Measurements from ENCODE around the gene TRIM72.

GRCh38 chr16:31196324-31197088 is 17.4 kb upstream of the TRIM72 start:
- no peak for TF ChIP-seq CTCF (IDR thresholded peaks at IDR 0.05)
- TF ChIP-seq POLR2A (IDR thresholded peaks at IDR 0.05), result no peak

Data from transverse colon (tissue), 3 donors.